Right lobe of liver (tissue), 6 donors: ENCODE measurements around the gene PRKAR1B. TPM values are rescaled to one million over a fixed set of nuclear protein-coding genes. Genes with fewer than 3 reads are reported as not detected.
A peak's percentile ranks its signal among the peaks of the same experiment; 100 is the strongest.

ENCODE experiments used
- ATAC-seq, 4 donors: fragments of 200-7000 bp; cut with Tn5 transposase; one replicate each; pipeline ENCODE4 v1.9.1; 2020; ENCODE audit warnings: mild to moderate bottlenecking in 4 of 4, moderate library complexity in 4 of 4
- DNase-seq, 3 donors: peaks; one replicate each; pipeline ENCODE4 v3.0.0-alpha.2; 2020
- H3K27ac ChIP-seq, 3 donors: fragments of 200-600 bp; one replicate each; pipeline ENCODE4 v1.8.0; 2022
- H3K27me3 ChIP-seq, 2 donors: fragments of 200-600 bp; one replicate each; pipeline ENCODE4 v1.8.0; 2022
- H3K36me3 ChIP-seq, 4 donors: fragments of 200-600 bp; sonication (generic) in 1 of 4; one replicate each; pipeline versions ENCODE4 v1.5.1 to v1.8.0; 2017 to 2022; ENCODE audit warnings: control low read depth in 1 of 4
- H3K4me1 ChIP-seq, 4 donors: fragments of 200-600 bp; sonication (generic) in 1 of 4; one replicate each; pipeline versions ENCODE4 v1.5.1 to v1.8.0; 2017 to 2022; ENCODE audit warnings: control low read depth in 1 of 4
- H3K4me3 ChIP-seq, 3 donors: fragments of 200-600 bp; one replicate each; pipeline ENCODE4 v1.8.0; 2022
- H3K9me3 ChIP-seq, 4 donors: fragments of 200-600 bp; sonication (generic) in 1 of 4; one replicate each; pipeline versions ENCODE4 v1.5.1 to v1.8.0; 2017 to 2022; ENCODE audit warnings: control low read depth in 1 of 4
- CTCF ChIP-seq, 4 donors: fragments of 200-600 bp in 3 of 4; fragments of 450-650 bp in 1 of 4; IDR thresholded peaks; one replicate each; pipeline versions ENCODE4 v1.5.1 to v1.8.0; 2016 to 2022; ENCODE audit warnings: antibody characterized with exemption in 4 of 4, mild to moderate bottlenecking in 2 of 4
- POLR2A ChIP-seq: fragments of 450-650 bp; IDR thresholded peaks from one replicate; pipeline ENCODE4 v1.6.1; 2017; ENCODE audit warnings: antibody characterized with exemption, mild to moderate bottlenecking
- WGBS: methylation state at CpG from one replicate; pipeline ENCODE4 v1.1.6; 2018; ENCODE audit warnings: low coverage, low lambda C conversion rate; ENCODE audit not compliant: insufficient coverage; ENCODE audit errors: missing lambda C conversion rate; 5-methylcytosine and 5-hydroxymethylcytosine counted together
- intact Hi-C, 2 donors: fragments of 100-400 bp; cut with DNase I; formaldehyde crosslinking; loops; one replicate each; pipeline versions ENCODE4 v1.11.2 to v1.14.1; 2022
- total RNA-seq, 6 experiments: library from RNA; depleted of rRNA in 2 of 6; stranded (reverse); fragments of >200 nt in 2 of 6; fragmentation: NEBNext Ultra II Directional in 3 of 6; extraction: Animal tissue kit (Norgen Biotek cat#: 25700) in 3 of 6; gene quantifications; one replicate each; pipeline versions ENCODE4 v1.1.0 to v1.2.4, GENCODE V29; 2016 to 2023
- donor health status: DM: no; HTN: yes; CAD: no.
- donor health status: DM: no; HTN: no; CAD: no.
- donor health status: DM: no; HTN: no; CAD: no.
- donor health status: DM: no; HTN: yes; CAD: no.
- donor health status: DM: no; HTN: yes; CAD: no.

PRKAR1B gene
- total RNA-seq, 6 experiments from 2014 or later, result 4.7 to 20.8 (median 11.3) TPM

GRCh38 chr7:699476-700170 lies 27.5 kb downstream of the PRKAR1B start:
- Histone ChIP-seq H3K4me1 (no peaks in the 10 kb centered on the region), H3K27ac (no peak overlapping the region), H3K9me3 (no peaks in the 10 kb centered on the region), H3K4me3 (no peak overlapping the region), H3K36me3 (no peaks in the 10 kb centered on the region), H3K27me3 (no peaks in the 10 kb centered on the region)
- WGBS, result 90% methylated on average over 9 of the region's 17 CpGs
- intact Hi-C loops, result no loop called here
- peak in 1 of 3 donors; percentile 27 for DNase-seq
- TF ChIP-seq CTCF (IDR thresholded peaks at IDR 0.05) (no peak), POLR2A (no peak)
- peak in 1 of 4 donors; percentile 34 for ATAC-seq

GRCh38 chr7:698515-699475 lies 28.3 kb downstream of the PRKAR1B start:
- H3K36me3 ChIP-seq, result no peaks in the 10 kb centered on the region
- peak; percentile 54 to 78 (median 70) for ATAC-seq
- TF ChIP-seq POLR2A, result no peak
- no peak for TF ChIP-seq CTCF (IDR thresholded peaks at IDR 0.05)
- H3K4me3 ChIP-seq, result no peak overlapping the region
- DNase-seq, result peak in 1 of 3 donors; percentile 31
- intact Hi-C loops, result no loop called here
- WGBS, result 81% methylated on average over 17 of the region's 23 CpGs
- H3K27ac ChIP-seq, result no peak overlapping the region
- H3K4me1 ChIP-seq, result no peaks in the 10 kb centered on the region
- H3K27me3 ChIP-seq, result no peaks in the 10 kb centered on the region
- no peaks in the 10 kb centered on the region for H3K9me3 ChIP-seq

GRCh38 chr7:696812-697551 lies 30.1 kb downstream of the PRKAR1B start:
- no peaks in the 10 kb centered on the region for H3K9me3 ChIP-seq
- intact Hi-C loops, result no loop called here
- DNase-seq (peak in 2 of 3 donors; percentile 34 to 37), ATAC-seq (peak; percentile 45 to 73 (median 56))
- H3K36me3 ChIP-seq, result peaks cover 0 to 2% (median 0%) of the 10 kb centered on the region in 4 donors
- TF ChIP-seq POLR2A (no peak), CTCF (IDR thresholded peaks at IDR 0.05) (no peak)
- peak overlapping the region in 2 of 3 donors; percentile 15 to 47 for H3K27ac ChIP-seq
- 58% methylated on average over 3 of the region's 29 CpGs for WGBS
- no peaks in the 10 kb centered on the region for H3K4me1 ChIP-seq
- H3K27me3 ChIP-seq, result no peaks in the 10 kb centered on the region
- H3K4me3 ChIP-seq, result no peak overlapping the region

GRCh38 chr7:696426-696811 lies 30.7 kb downstream of the PRKAR1B start:
- Histone ChIP-seq H3K4me3 (no peak overlapping the region), H3K27me3 (no peaks in the 10 kb centered on the region), H3K36me3 (peaks cover 0 to 2% (median 0%) of the 10 kb centered on the region in 4 donors)

More at GRCh38 chr7:696426-696811, 30.7 kb downstream of the PRKAR1B start:
- ATAC-seq (no peak), DNase-seq (peak in 2 of 3 donors; percentile 34 to 37)
- H3K4me1 ChIP-seq, result no peaks in the 10 kb centered on the region
- intact Hi-C loops, result no loop called here
- no peaks in the 10 kb centered on the region for H3K9me3 ChIP-seq
- H3K27ac ChIP-seq, result no peak overlapping the region
- 49% methylated on average over 3 of the region's 9 CpGs for WGBS
- TF ChIP-seq CTCF (IDR thresholded peaks at IDR 0.05) (no peak), POLR2A (no peak)
